Brain microvascular endothelial cell (primary cell): Measurements from ENCODE around the gene COL5A1.
"Not testable (repeated sequence)": the region's sequence is repeated elsewhere in the genome, so short reads cannot be mapped to it uniquely, and the experiment has no call there.

Experiments used
- DNase-seq: peaks from one replicate; pipeline ENCODE4 v3.0.0-alpha.2; 2020
- H3K27ac ChIP-seq: fragments of 250-450 bp; sonication (Bioruptor Pico); 2 replicates; pipeline ENCODE4 v1.5.1; 2020; ENCODE audit warnings: mild to moderate bottlenecking, moderate library complexity
- H3K27me3 ChIP-seq: fragments of 250-450 bp; sonication (Bioruptor Pico); replicated peaks from 2 replicates; pipeline ENCODE4 v1.5.1; 2020; ENCODE audit warnings: mild to moderate bottlenecking
- H3K36me3 ChIP-seq: fragments of 250-450 bp; sonication (Bioruptor Pico); replicated peaks from 2 replicates; pipeline ENCODE4 v1.5.1; 2020; ENCODE audit warnings: mild to moderate bottlenecking
- H3K4me3 ChIP-seq: 2 replicates; pipeline ENCODE4 v1.5.1; 2011; ENCODE audit warnings: low read depth, mild to moderate bottlenecking, control low read depth, low read length, moderate library complexity
- CTCF ChIP-seq: IDR thresholded peaks from 2 replicates; pipeline ENCODE4 v1.5.1; 2011; ENCODE audit warnings: low read depth, mild to moderate bottlenecking, moderate library complexity, low read length, control low read depth, inconsistent platforms; ENCODE audit errors: missing control alignments
- in situ Hi-C: cut with HindIII; loops from 2 replicates; pipeline ENCODE4 v1.10.0; 2017; ENCODE audit warnings: low sequenced_read_pairs, low pct_ligation_motif_present

Gene COL5A1

DNA sequence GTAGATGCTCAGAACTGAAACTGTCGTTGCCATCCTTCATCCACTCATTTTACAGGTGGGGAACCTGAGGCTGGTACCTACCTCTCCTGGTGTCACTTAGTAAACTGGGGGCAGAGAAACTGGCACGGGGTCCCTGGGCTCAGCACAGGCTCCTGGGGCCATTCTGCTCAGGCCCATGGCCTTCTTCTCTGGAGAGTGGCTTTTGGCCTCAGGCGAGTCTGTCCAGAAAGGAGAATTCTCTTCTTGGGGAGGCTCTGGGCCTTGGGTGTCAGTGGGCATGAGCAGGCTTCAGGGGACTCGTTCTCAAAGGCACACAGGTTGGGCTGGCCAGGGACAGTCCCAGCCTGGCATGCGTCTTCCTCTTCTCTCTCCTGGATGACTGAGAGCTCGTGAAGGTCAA lies 24.6 kb downstream of the COL5A1 start:
- in situ Hi-C loops, result no loop called here
- DNase-seq, result no peak
- Histone ChIP-seq H3K4me3 (no peak overlapping the region), H3K27ac (no peak overlapping the region), H3K27me3 (no peaks in the 10 kb centered on the region), H3K36me3 (peaks cover 40% of the 10 kb centered on the region)
- TF ChIP-seq CTCF, result no peak

- Histone ChIP-seq H3K27me3 (no peaks in the 10 kb centered on the region), H3K27ac (peak overlapping the region; percentile 39), H3K4me3 (no peak overlapping the region), H3K36me3 (peaks cover 35% of the 10 kb centered on the region)
- no peak for DNase-seq
- in situ Hi-C loops, result no loop called here
- no peak for TF ChIP-seq CTCF
Measured at GRCh38 chr9:134666831-134667230, 25.2 kb downstream of the COL5A1 start.

DNA sequence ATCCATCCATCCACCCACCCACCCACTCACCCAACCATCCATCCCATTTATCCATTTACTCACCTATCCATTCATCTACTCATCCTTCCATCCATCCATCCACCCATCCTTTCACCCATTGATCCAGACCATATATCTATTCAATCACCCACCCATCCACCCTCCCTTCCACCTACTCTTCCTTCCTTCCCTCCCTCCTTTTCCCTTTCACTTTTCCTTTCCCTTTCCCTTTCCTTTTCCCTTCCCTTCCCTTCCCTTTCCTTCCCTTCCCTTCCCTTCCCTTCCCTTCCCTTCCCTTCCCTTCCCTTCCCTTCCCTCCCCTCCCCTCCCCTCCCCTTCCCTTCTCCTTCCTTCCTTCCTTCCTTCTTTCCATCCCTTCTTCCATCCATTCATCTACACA lies 27.4 kb downstream of the COL5A1 start:
- DNase-seq, in situ Hi-C loops, H3K27ac ChIP-seq, H3K4me3 ChIP-seq, H3K27me3 ChIP-seq: not testable (repeated sequence)
- peaks cover 33% of the 10 kb centered on the region for H3K36me3 ChIP-seq

DNA sequence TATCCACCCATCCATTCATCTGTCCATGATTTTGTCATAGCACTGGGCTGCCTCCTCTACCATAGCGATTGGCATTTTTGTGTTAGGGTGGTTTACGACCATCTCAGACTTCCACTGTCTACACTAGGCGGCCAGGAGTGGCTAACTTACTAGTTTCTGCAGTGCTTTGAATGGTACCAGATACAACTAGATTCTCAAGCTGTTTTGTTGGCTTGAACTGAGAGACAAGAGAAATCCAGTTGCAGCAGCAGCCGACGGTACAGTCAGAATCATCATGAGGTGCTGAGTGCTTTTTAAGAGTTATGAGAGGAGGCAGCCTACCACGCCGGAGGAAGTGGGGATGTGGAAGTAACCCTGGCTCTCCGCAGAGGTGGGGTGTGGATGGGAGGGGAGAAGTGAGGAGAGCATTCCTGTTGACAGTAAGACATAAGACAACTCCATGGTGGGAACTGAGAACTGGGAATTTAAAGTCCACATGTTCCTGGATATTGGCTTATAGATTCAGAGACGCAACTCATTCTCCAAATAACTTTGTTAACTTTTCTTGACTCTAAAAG lies 27.9 kb downstream of the COL5A1 start:
- H3K4me3 ChIP-seq, result no peak overlapping the region
- peak overlapping the region; percentile 85 for H3K27ac ChIP-seq
- TF ChIP-seq CTCF, result no peak
- in situ Hi-C loops, result no loop called here
- H3K27me3 ChIP-seq, result no peaks in the 10 kb centered on the region
- peaks cover 37% of the 10 kb centered on the region for H3K36me3 ChIP-seq
- no peak for DNase-seq

DNA sequence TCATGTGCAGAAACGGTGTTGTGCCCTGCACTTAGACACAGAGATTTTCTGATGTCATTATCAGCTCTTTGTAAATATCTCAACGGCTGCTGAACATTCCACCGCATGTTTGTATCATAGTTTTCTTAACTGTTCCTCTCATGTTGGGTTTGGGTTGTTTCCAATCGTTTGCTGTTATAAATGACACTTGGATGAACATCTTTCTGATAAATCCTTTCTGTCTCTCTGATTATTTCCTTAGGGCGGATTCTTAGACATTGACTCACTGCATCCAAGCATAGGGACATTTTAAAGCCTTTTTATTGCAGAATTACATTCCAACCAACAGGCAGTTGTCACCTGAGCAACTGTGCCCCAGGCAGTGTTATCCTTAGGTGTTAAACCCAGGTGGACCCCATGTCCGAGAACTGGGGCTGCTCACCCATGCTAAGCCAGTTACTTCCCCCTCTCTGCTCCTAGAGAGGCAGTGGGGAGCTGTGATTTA lies 28.5 kb downstream of the COL5A1 start:
- peak; percentile 87 for DNase-seq
- Histone ChIP-seq H3K4me3 (no peak overlapping the region), H3K27me3 (no peaks in the 10 kb centered on the region), H3K36me3 (peaks cover 31% of the 10 kb centered on the region), H3K27ac (peak overlapping the region; percentile 85)
- no peak for TF ChIP-seq CTCF
- in situ Hi-C loops, result no loop called here

DNA sequence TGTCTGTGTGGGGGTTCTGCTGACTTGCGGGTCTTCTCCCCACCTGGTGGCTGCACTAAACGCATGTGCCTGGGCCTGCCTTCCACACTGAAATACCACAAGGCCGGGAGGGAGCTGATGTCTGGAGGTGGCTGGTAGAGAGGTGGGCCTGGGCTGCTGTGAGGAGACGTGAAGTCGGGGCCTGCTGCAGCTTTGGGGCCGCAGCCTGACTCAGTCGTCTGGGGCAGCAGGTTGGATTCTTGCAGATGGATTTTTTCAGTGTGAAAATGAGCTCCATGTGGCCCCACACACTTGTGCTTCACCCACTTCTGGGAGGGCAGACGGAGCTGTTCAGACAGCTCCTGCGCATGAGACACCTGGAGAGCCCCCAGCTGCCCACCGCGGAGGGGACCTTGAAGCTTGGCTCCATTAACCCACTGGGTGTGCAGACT lies 29.3 kb downstream of the COL5A1 start:
- in situ Hi-C loops, result no loop called here
- no peak for DNase-seq

More for the DNA sequence above, 29.3 kb downstream of the COL5A1 start:
- TF ChIP-seq CTCF, result peak; percentile 4
- H3K36me3 ChIP-seq, result peaks cover 26% of the 10 kb centered on the region
- peak overlapping the region; percentile 85 for H3K27ac ChIP-seq
- no peak overlapping the region for H3K4me3 ChIP-seq
- no peaks in the 10 kb centered on the region for H3K27me3 ChIP-seq
